ENCODE results near the gene RAB3C.

Gene RAB3C

GRCh38 chr5:58767104-58767503 lies 184.2 kb downstream of the RAB3C start:
- TF ChIP-seq Cebpa-rat (IDR thresholded peaks at IDR 0.05), result no peak
- Histone ChIP-seq H4K20me1 (no peaks in the 10 kb centered on the region), H3K36me3 (no peaks in the 10 kb centered on the region), H3K9me3 (no peaks in the 10 kb centered on the region), H3K4me3 (no peak overlapping the region), H3K27me3 (no peaks in the 10 kb centered on the region), H3K27ac (no peak overlapping the region), H3K9ac (no peak overlapping the region), H3K4me2 (no peak overlapping the region), H3K4me1 (no peaks in the 10 kb centered on the region)

DNA sequence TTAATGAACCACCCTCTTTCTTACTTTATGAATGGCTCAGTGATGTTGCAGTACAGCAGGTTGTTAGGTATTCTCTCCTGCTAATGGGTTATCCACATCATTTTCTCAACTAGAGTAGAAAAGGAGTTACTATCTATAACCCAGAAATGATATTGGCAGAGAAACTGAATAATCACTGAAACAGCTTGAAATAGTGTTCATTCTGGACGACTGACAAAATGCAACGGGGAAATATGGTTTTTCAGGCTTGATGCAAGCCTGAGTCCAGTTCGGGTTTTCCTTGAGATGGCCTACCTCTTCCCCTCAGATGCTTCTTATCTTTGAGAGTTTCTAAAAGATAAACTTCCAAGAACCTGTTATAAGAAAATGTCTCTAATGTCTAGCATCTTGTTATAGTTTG lies 187.3 kb downstream of the RAB3C start:
- H3K4me3 ChIP-seq, result no peak overlapping the region
- H3K27me3 ChIP-seq, result no peaks in the 10 kb centered on the region
- no peaks in the 10 kb centered on the region for H4K20me1 ChIP-seq
- TF ChIP-seq Cebpa-rat (IDR thresholded peaks at IDR 0.05), result no peak
- H3K36me3 ChIP-seq, result no peaks in the 10 kb centered on the region
- no peaks in the 10 kb centered on the region for H3K9me3 ChIP-seq
- H3K4me1 ChIP-seq, result no peaks in the 10 kb centered on the region
- H3K4me2 ChIP-seq, result no peak overlapping the region
- H3K9ac ChIP-seq, result no peak overlapping the region
- H3K27ac ChIP-seq, result no peak overlapping the region

- H4K20me1 ChIP-seq, result no peaks in the 10 kb centered on the region
- no peaks in the 10 kb centered on the region for H3K4me1 ChIP-seq
- no peaks in the 10 kb centered on the region for H3K27me3 ChIP-seq
- TF ChIP-seq Cebpa-rat (IDR thresholded peaks at IDR 0.05), result no peak
- no peaks in the 10 kb centered on the region for H3K9me3 ChIP-seq
- no peak overlapping the region for H3K4me2 ChIP-seq
- H3K27ac ChIP-seq, result no peak overlapping the region
- no peaks in the 10 kb centered on the region for H3K36me3 ChIP-seq
- no peak overlapping the region for H3K4me3 ChIP-seq
- H3K9ac ChIP-seq, result no peak overlapping the region
These were observed 188.9 kb downstream of the RAB3C start for GRCh38 chr5:58771796-58772195.

GRCh38 chr5:58773744-58774441 lies 191.0 kb downstream of the RAB3C start:
- H3K4me1 ChIP-seq, result no peaks in the 10 kb centered on the region
- H3K27me3 ChIP-seq, result no peaks in the 10 kb centered on the region
- TF ChIP-seq Cebpa-rat (IDR thresholded peaks at IDR 0.05), result no peak
- H3K4me2 ChIP-seq, result no peak overlapping the region
- no peaks in the 10 kb centered on the region for H3K9me3 ChIP-seq
- no peaks in the 10 kb centered on the region for H4K20me1 ChIP-seq
- H3K4me3 ChIP-seq, result no peak overlapping the region
- H3K36me3 ChIP-seq, result no peaks in the 10 kb centered on the region
- H3K9ac ChIP-seq, result no peak overlapping the region
- no peak overlapping the region for H3K27ac ChIP-seq

DNA sequence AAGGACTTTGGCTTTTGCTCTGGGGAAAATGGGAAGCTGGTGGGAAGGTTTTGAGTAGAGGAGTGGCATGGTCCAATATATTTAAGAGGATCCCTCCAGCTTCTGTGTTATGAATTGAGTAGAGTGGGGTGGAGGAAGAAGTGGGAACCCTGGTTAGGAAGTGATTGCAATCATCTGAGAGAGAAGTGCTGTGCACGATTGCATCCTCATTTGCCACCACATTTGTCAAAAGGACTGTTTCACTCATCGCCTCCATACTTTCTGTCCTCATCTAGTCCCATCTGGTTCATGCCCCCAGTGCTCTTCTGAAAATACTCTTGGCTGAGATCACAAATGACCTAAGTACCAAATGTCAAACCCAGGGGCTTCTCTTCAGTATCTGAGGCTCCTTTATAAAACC lies 192.1 kb downstream of the RAB3C start:
- Histone ChIP-seq H3K36me3 (no peaks in the 10 kb centered on the region), H3K9me3 (no peaks in the 10 kb centered on the region), H3K4me2 (no peak overlapping the region), H3K4me1 (no peaks in the 10 kb centered on the region), H3K27ac (no peak overlapping the region), H4K20me1 (no peaks in the 10 kb centered on the region), H3K4me3 (no peak overlapping the region), H3K27me3 (no peaks in the 10 kb centered on the region), H3K9ac (no peak overlapping the region)
- TF ChIP-seq Cebpa-rat (IDR thresholded peaks at IDR 0.05), result no peak

GRCh38 chr5:58775701-58776262 lies 192.9 kb downstream of the RAB3C start:
- no peaks in the 10 kb centered on the region for H3K4me1 ChIP-seq
- H3K27ac ChIP-seq, result no peak overlapping the region
- no peaks in the 10 kb centered on the region for H3K27me3 ChIP-seq
- H3K36me3 ChIP-seq, result no peaks in the 10 kb centered on the region
- H3K9me3 ChIP-seq, result no peaks in the 10 kb centered on the region
- no peak overlapping the region for H3K4me3 ChIP-seq
- no peak overlapping the region for H3K4me2 ChIP-seq
- no peaks in the 10 kb centered on the region for H4K20me1 ChIP-seq
- H3K9ac ChIP-seq, result no peak overlapping the region
- TF ChIP-seq Cebpa-rat (IDR thresholded peaks at IDR 0.05), result no peak

DNA sequence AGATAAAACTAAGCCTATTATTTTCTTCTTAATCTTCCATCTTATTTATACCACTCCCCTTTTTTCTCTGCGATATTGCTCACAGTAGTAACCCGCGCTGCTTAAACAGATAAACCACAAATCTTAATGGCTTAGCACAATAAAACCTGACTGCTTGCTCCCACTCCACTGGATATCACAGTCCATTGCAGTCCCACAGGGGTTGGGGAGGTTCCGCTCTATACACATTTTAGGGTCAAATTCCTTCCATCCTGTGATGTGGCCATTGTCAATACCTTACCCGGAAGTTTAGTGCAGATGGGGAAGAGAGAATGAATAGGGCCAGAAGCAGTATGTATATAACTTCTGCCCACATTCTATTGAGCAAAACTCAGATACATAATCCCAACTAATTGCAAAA lies 193.7 kb downstream of the RAB3C start:
- H3K27ac ChIP-seq, result no peak overlapping the region
- TF ChIP-seq Cebpa-rat (IDR thresholded peaks at IDR 0.05), result no peak
- no peak overlapping the region for H3K9ac ChIP-seq
- H4K20me1 ChIP-seq, result no peaks in the 10 kb centered on the region
- no peaks in the 10 kb centered on the region for H3K36me3 ChIP-seq
- H3K4me2 ChIP-seq, result no peak overlapping the region
- no peaks in the 10 kb centered on the region for H3K27me3 ChIP-seq
- no peaks in the 10 kb centered on the region for H3K9me3 ChIP-seq
- no peak overlapping the region for H3K4me3 ChIP-seq
- no peaks in the 10 kb centered on the region for H3K4me1 ChIP-seq

DNA sequence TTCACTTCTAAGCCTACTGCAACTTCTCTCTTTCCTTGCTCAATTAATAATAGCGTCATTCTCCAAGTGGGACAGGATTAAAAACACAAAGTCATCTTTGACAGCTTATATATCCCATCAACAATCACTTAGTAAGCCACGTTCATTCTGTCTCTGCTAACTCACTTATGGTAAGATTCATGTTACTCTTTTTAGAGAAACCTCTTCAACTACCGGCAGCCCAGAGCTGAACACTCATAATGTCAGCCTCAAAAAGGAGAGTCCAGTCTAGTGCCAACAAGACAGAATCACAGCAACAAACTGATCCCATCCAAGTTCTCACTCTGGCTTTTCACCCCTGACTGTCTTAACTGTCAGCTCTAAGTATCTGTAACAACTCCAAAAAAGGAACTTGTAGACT lies 196.0 kb downstream of the RAB3C start:
- no peaks in the 10 kb centered on the region for H3K4me1 ChIP-seq
- no peak for TF ChIP-seq Cebpa-rat (IDR thresholded peaks at IDR 0.05)
- no peaks in the 10 kb centered on the region for H4K20me1 ChIP-seq
- no peaks in the 10 kb centered on the region for H3K9me3 ChIP-seq
- H3K4me2 ChIP-seq, result no peak overlapping the region
- H3K27me3 ChIP-seq, result no peaks in the 10 kb centered on the region
- no peaks in the 10 kb centered on the region for H3K36me3 ChIP-seq
- no peak overlapping the region for H3K4me3 ChIP-seq
- H3K9ac ChIP-seq, result no peak overlapping the region
- H3K27ac ChIP-seq, result no peak overlapping the region

DNA sequence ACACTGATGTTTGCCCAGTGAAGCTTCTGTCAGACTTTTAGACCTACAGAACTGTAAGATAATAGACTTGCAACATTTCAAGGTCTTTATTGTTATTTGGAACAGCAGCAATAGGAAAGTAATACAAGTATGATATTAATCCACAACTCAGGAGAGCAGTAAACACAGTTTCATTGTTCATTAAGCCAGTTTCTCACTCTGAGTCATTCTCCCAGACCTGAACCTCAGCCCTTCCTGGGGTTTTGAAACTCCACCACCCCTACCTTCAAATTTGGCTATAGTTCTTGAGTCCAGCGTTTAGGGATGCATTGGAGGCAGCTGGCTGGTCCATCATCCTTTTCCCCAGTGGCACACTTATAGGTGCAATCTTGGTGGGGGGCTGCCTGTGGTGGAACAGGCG lies 203.2 kb downstream of the RAB3C start:
- H3K9me3 ChIP-seq, result peaks cover 5% of the 10 kb centered on the region; the same call in 1 of the 2 replicates
- no peak overlapping the region for H3K4me3 ChIP-seq
- no peak for TF ChIP-seq Cebpa-rat (IDR thresholded peaks at IDR 0.05)
- H3K27ac ChIP-seq, result no peak overlapping the region
- no peaks in the 10 kb centered on the region for H4K20me1 ChIP-seq
- H3K36me3 ChIP-seq, result no peaks in the 10 kb centered on the region
- no peak overlapping the region for H3K4me2 ChIP-seq
- no peak overlapping the region for H3K9ac ChIP-seq
- no peaks in the 10 kb centered on the region for H3K4me1 ChIP-seq
- H3K27me3 ChIP-seq, result no peaks in the 10 kb centered on the region

DNA sequence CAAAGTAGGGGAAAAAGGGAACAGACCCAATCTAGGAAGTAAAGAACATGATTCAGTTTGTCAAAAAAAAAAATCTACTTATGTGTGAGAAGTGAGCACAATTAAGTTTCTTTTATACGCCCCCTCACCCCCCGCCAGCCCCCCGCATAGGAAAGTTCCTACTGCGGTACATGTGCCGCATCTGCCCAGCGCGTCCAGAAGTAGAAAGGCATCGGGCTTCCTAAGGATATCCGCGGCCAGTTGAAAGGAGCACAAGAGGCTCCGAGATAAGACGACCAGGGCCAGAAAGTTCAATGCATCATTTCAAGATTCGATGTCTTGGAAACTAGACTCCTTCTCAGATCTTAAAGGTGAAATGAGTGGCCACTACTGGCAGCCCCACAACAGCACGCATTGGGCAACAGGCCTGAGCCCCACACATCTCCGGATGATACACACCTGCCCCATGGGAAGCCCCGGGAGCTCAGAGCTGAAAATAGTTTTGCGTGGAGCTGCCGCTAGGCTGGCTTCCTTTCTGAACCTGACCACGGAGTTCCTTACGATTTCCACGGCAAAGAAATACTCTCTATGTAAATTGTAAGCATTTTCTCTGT lies 203.9 kb downstream of the RAB3C start:
- Histone ChIP-seq H3K4me3 (no peak overlapping the region), H4K20me1 (no peaks in the 10 kb centered on the region), H3K9ac (no peak overlapping the region), H3K27ac (no peak overlapping the region), H3K9me3 (peaks cover 5% of the 10 kb centered on the region; the same call in 1 of the 2 replicates), H3K4me1 (no peaks in the 10 kb centered on the region), H3K27me3 (no peaks in the 10 kb centered on the region), H3K4me2 (no peak overlapping the region), H3K36me3 (no peaks in the 10 kb centered on the region)
- TF ChIP-seq Cebpa-rat (IDR thresholded peaks at IDR 0.05), result no peak
